Adrenal gland (tissue), 12 donors: ENCODE measurements around the gene CGA. TPM values are rescaled to one million over a fixed set of nuclear protein-coding genes. Genes with fewer than 3 reads are reported as not detected.

Source experiments
- DNase-seq, 7 donors: peaks; one replicate each; pipeline ENCODE4 v3.0.0-alpha.2; 2019 to 2020
- H3K27ac ChIP-seq, 5 donors: fragments of 200-600 bp; sonication (generic) in 4 of 5; 1 replicate in 3 of 5; 2 replicates in 2 of 5; pipeline versions ENCODE4 v1.5.1 to v1.8.0; 2016 to 2020; ENCODE audit warnings: mild to moderate bottlenecking in 1 of 5
- H3K27me3 ChIP-seq: fragments of 200-600 bp; 2 replicates; pipeline ENCODE4 v1.8.0; 2021
- H3K36me3 ChIP-seq, 2 donors: fragments of 200-600 bp; replicated peaks in 1 of 2; 1 replicate in 1 of 2; 2 replicates in 1 of 2; pipeline versions ENCODE4 v1.5.1 to v1.8.0; 2018 to 2022
- H3K4me1 ChIP-seq, 2 donors: fragments of 200-600 bp; replicated peaks in 1 of 2; 1 replicate in 1 of 2; 2 replicates in 1 of 2; pipeline versions ENCODE4 v1.5.1 to v1.8.0; 2018 to 2021
- H3K4me3 ChIP-seq, 4 donors: fragments of 200-600 bp; sonication (generic) in 3 of 4; one replicate each; pipeline ENCODE4 v1.5.1; 2016 to 2018
- H3K9me3 ChIP-seq, 3 donors: fragments of 200-600 bp; sonication (generic) in 1 of 3; replicated peaks in 1 of 3; 1 replicate in 2 of 3; 2 replicates in 1 of 3; pipeline versions ENCODE4 v1.5.1 to v1.8.0; 2016 to 2021
- POLR2A ChIP-seq, 2 donors: fragments of 450-650 bp; IDR thresholded peaks; one replicate each; pipeline ENCODE4 v1.6.1; 2017; ENCODE audit warnings: antibody characterized with exemption in 2 of 2, mild to moderate bottlenecking in 2 of 2, moderate library complexity in 1 of 2
- WGBS, 4 donors: extraction: QIAGEN DNeasy Blood & Tissue Kit in 2 of 4; methylation state at CpG; one replicate each; pipeline versions ENCODE4 v1.1.5 to v1.1.7; 2013 to 2017; 5-methylcytosine and 5-hydroxymethylcytosine counted together
- intact Hi-C, 2 donors: fragments of 100-400 bp; cut with DNase I; formaldehyde crosslinking; loops; one replicate each; pipeline versions ENCODE4 v1.14.1 to v1.15.0; 2022 to 2023
- polyA plus RNA-seq, 3 donors: library from polyadenylated mRNA; stranded (reverse); fragments of 200-250 nt in 2 of 3; fragments of 350-450 nt in 1 of 3; fragmentation: Illumina TruSeq in 1 of 3; extraction: RNeasy Lipid Tissue Mini Kit (QIAGEN cat#74804) in 1 of 3; gene quantifications; one replicate each; pipeline ENCODE4 v1.2.3, GENCODE V29; 2013 to 2014
- total RNA-seq, 9 donors: library from RNA; depleted of rRNA in 4 of 9; stranded (reverse); fragments of >200 nt in 4 of 9; fragments of 120-200 nt in 1 of 9; fragmentation: NEBNext Ultra II Directional in 1 of 9; extraction: Animal tissue kit (Norgen Biotek cat#: 25700) in 1 of 9; gene quantifications; one replicate each; pipeline versions ENCODE4 v1.1.0 to v1.2.4, GENCODE V29; 2013 to 2023
- TF ChIP-seq, protein P1 (sequence below), 6 experiments: fragments of 450-650 bp in 4 of 6; fragments of 200-600 bp in 2 of 6; sonication (generic) in 1 of 6; IDR thresholded peaks; 1 replicate in 5 of 6; 2 replicates in 1 of 6; pipeline versions ENCODE4 v1.5.1 to v1.8.0; 2016 to 2021; ENCODE audit warnings: antibody characterized with exemption in 6 of 6, mild to moderate bottlenecking in 2 of 6, moderate library complexity in 1 of 6
- donor health status: healthy with polysubstance abuse.
- donor health status: Bipolar disorder and iron deficiency.
- donor health status: DM: yes; HTN: yes; CAD: no.
- donor health status: DM: no; HTN: no; CAD: no.
- donor health status: DM: no; HTN: no; CAD: no.
- donor health status: DM: yes; HTN: yes; CAD: no.

CGA gene
- total and polyA plus RNA-seq, 12 donors = 0.29 to 0.83 (median 0.46) TPM; not detected in 7

DNA sequence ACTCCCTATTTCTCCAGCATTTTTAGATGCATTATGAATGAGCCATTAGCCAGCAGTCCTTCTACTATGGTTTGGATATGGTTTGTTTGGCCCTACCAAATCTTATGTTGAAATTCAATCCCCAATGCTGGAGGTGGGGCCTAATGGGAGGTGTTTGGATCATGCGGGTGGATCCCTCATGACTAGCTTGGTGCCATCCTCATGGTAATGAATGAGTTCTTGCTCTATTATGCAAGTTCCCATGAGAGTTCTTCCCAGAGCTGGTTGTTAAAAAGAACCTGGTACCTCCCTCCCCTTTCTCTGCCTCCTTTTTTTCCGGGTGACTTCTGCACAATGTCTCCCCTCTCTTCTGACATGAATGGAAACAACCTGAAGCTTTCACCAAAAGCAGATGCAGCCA, 6.2 kb upstream of the CGA start:
- H3K4me3 ChIP-seq = no peak overlapping the region
- H3K36me3 ChIP-seq = no peaks in the 10 kb centered on the region
- 66 to 78% (median 77%) methylated on average over 2 of the region's 2 CpGs for WGBS, 4 donors
- no peaks in the 10 kb centered on the region for H3K9me3 ChIP-seq
- H3K27ac ChIP-seq = no peak overlapping the region
- intact Hi-C loops = no loop called here
- H3K27me3 ChIP-seq = no peaks in the 10 kb centered on the region
- DNase-seq = no peak
- TF ChIP-seq, protein P1, sequence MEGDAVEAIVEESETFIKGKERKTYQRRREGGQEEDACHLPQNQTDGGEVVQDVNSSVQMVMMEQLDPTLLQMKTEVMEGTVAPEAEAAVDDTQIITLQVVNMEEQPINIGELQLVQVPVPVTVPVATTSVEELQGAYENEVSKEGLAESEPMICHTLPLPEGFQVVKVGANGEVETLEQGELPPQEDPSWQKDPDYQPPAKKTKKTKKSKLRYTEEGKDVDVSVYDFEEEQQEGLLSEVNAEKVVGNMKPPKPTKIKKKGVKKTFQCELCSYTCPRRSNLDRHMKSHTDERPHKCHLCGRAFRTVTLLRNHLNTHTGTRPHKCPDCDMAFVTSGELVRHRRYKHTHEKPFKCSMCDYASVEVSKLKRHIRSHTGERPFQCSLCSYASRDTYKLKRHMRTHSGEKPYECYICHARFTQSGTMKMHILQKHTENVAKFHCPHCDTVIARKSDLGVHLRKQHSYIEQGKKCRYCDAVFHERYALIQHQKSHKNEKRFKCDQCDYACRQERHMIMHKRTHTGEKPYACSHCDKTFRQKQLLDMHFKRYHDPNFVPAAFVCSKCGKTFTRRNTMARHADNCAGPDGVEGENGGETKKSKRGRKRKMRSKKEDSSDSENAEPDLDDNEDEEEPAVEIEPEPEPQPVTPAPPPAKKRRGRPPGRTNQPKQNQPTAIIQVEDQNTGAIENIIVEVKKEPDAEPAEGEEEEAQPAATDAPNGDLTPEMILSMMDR (IDR thresholded peaks at IDR 0.05) = no peak
- TF ChIP-seq POLR2A (IDR thresholded peaks at IDR 0.05) = no peak
- no peaks in the 10 kb centered on the region for H3K4me1 ChIP-seq

DNA sequence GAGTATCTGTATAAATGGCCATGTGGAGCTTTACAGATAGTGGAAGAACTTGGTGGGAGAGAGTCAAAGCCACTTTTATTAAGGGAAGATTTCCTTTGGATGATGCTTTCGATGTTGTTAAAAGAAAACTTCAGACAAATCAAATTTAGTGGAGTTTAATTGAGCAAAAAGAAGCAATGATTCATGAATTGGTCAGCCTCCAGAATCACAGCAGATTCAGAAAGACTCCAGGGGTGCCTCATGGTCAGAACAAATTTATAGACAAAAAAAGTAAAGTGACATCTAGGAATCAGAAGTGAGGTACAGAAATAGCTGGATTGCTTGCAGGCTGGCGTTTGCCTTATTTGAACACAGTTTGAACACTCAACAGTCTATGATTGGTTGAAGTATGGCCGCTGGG, 5.3 kb upstream of the CGA start:
- no peak for DNase-seq
- Histone ChIP-seq H3K4me1 (no peaks in the 10 kb centered on the region), H3K36me3 (no peaks in the 10 kb centered on the region), H3K27ac (no peak overlapping the region), H3K9me3 (no peaks in the 10 kb centered on the region), H3K4me3 (no peak overlapping the region), H3K27me3 (no peaks in the 10 kb centered on the region)
- intact Hi-C loops = no loop called here
- 79 to 91% (median 86%) methylated on average over 3 of the region's 3 CpGs for WGBS, 4 donors
- no peak for TF ChIP-seq POLR2A (IDR thresholded peaks at IDR 0.05)
- TF ChIP-seq, protein P1 (IDR thresholded peaks at IDR 0.05) = no peak

DNA sequence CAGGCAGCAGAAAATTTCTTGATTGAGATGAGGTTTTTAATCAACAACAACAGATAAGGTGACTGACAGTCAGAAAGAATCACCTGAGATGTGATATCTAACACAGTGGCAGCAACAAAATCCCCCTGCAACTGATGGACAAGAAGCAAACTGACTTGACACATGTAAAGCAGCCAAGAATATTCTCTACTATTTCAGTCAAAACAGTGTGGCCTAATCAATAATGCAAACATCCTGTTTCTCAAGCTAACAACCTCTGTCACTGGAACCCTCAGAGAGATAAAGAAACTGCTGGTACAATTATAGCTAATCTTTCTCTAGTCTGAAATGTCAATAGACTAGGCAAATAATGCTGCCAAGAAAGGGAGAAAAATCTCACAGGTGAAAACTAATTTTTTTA, 4.6 kb upstream of the CGA start:
- no peaks in the 10 kb centered on the region for H3K9me3 ChIP-seq
- H3K4me1 ChIP-seq = no peaks in the 10 kb centered on the region
- no peak overlapping the region for H3K4me3 ChIP-seq
- no peak for DNase-seq
- intact Hi-C loops = no loop called here
- no peaks in the 10 kb centered on the region for H3K36me3 ChIP-seq
- H3K27me3 ChIP-seq = no peaks in the 10 kb centered on the region
- H3K27ac ChIP-seq = no peak overlapping the region
- TF ChIP-seq POLR2A (IDR thresholded peaks at IDR 0.05) = no peak
- TF ChIP-seq, protein P1 (IDR thresholded peaks at IDR 0.05) = no peak

DNA sequence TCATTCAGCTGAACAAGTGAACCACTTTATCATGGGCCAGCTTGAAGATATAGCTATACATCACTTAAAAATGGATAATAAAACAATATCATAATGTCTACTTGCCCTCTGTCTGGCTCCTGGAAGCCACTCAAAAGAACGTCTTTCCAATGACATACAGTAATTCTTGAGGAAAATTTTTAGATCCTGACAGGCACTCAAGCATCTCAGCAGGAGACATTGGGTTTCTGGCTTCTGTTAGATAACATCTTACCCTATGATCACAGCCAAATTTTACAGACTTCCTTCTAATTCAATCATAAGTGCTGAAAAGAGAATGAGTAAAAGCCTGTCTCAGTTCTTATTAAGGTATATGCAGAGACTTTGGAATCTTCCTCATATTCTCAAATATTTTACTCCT, 330 bp downstream of the CGA start:
- Histone ChIP-seq H3K36me3 (no peaks in the 10 kb centered on the region), H3K9me3 (no peaks in the 10 kb centered on the region), H3K4me1 (no peaks in the 10 kb centered on the region), H3K27ac (no peak overlapping the region), H3K27me3 (no peaks in the 10 kb centered on the region), H3K4me3 (no peak overlapping the region)
- no peak for DNase-seq
- 33 to 59% (median 44%) methylated on average over 1 of the region's 1 CpG for WGBS, 4 donors
- TF ChIP-seq POLR2A (IDR thresholded peaks at IDR 0.05) = no peak
- TF ChIP-seq, protein P1 (IDR thresholded peaks at IDR 0.05) = no peak
- intact Hi-C loops = no loop called here
